Activated CD4-positive, alpha-beta T cell treated with anti-CD3 and anti-CD28 coated beads, Interleukin-2, amount 50 U/mL, for 1 hour (primary cell): ENCODE measurements around the gene MAP2K3.

Experiments used
- DNase-seq: peaks from one replicate; pipeline ENCODE4 v3.0.0-alpha.2; 2020

The MAP2K3 gene

GRCh38 chr17:21284319-21285163, at the start of gene MAP2K3:
MAP2K3 (plus strand) TSS chr17:21284711; CDS start chr17:21284921, 210 bp downstream.
- peak; percentile 90 for DNase-seq

GRCh38 chr17:21235921-21236320, 48.6 kb upstream of the MAP2K3 start:
- DNase-seq = no peak

- no peak for DNase-seq
These were observed 44.7 kb upstream of the MAP2K3 start for GRCh38 chr17:21239680-21240368.

- DNase-seq = no peak
These were observed 44.0 kb upstream of the MAP2K3 start for GRCh38 chr17:21240369-21241055.

GRCh38 chr17:21241564-21241963, 42.9 kb upstream of the MAP2K3 start:
- no peak for DNase-seq

- no peak for DNase-seq
These were observed 42.3 kb upstream of the MAP2K3 start for GRCh38 chr17:21242026-21242697.

- DNase-seq = no peak
These were observed 41.6 kb upstream of the MAP2K3 start for GRCh38 chr17:21242780-21243515.

GRCh38 chr17:21243516-21244303, 40.8 kb upstream of the MAP2K3 start:
- DNase-seq = no peak

GRCh38 chr17:21245639-21246084, 38.8 kb upstream of the MAP2K3 start:
- DNase-seq = no peak

- no peak for DNase-seq
These were observed 37.8 kb upstream of the MAP2K3 start for GRCh38 chr17:21246698-21247097.

- DNase-seq = no peak
These were observed 36.8 kb upstream of the MAP2K3 start for GRCh38 chr17:21247552-21248258.

GRCh38 chr17:21248500-21248899, 36.0 kb upstream of the MAP2K3 start:
- no peak for DNase-seq

GRCh38 chr17:21249086-21249795, 35.3 kb upstream of the MAP2K3 start:
- DNase-seq = no peak

- no peak for DNase-seq
These were observed 34.4 kb upstream of the MAP2K3 start for GRCh38 chr17:21249920-21250703.

- DNase-seq = no peak
These were observed 33.7 kb upstream of the MAP2K3 start for GRCh38 chr17:21250854-21251253.

GRCh38 chr17:21251337-21252010, 33.0 kb upstream of the MAP2K3 start:
- no peak for DNase-seq

GRCh38 chr17:21252289-21252795, 32.2 kb upstream of the MAP2K3 start:
- no peak for DNase-seq
